PC-9 (cell line): ENCODE data around the gene NRDC. TPM values are rescaled to one million over a fixed set of nuclear protein-coding genes. Genes with fewer than 3 reads are reported as not detected.

Source experiments
- BruUV-seq: library from RNA; stranded (reverse); fragments of 400-500 nt; replicated peaks from 2 replicates; lab custom pipeline; 2021; lab: Mats Ljungman, UMichigan
- CTCF ChIA-PET: fragments of 300-600 bp; sonication (Branson Sonifier 250); formaldehyde crosslinking; loops from one replicate; lab custom pipeline; 2022; ENCODE audit warnings: antibody characterized with exemption; lab: Charles Lee
- POLR2A ChIA-PET: fragments of 300-600 bp; sonication (Branson Sonifier 250); formaldehyde crosslinking; loops from one replicate; lab custom pipeline; 2022; ENCODE audit warnings: antibody characterized with exemption; ENCODE audit not compliant: unreplicated experiment; lab: Charles Lee
- DNase-seq, 2 experiments: peaks; one replicate each; pipeline versions ENCODE4 v3.0.0 to v3.0.0-alpha.2; 2015 to 2022; ENCODE audit warnings: mixed read lengths in 1 of 2
- H2AFZ ChIP-seq: fragments of 200-600 bp; sonication (generic); 2 replicates; pipeline ENCODE4 v1.8.1; 2017; ENCODE audit warnings: antibody characterized with exemption
- H3F3A ChIP-seq: fragments of 200-600 bp; sonication (generic); 2 replicates; pipeline ENCODE4 v1.8.1; 2017; ENCODE audit warnings: antibody characterized with exemption, mild to moderate bottlenecking, low read depth; ENCODE audit not compliant: insufficient read depth
- H3K27ac ChIP-seq: fragments of 200-600 bp; sonication (generic); 2 replicates; pipeline ENCODE4 v1.6.1; 2016; ENCODE audit warnings: mixed run types
- H3K27me3 ChIP-seq: fragments of 200-600 bp; sonication (generic); 2 replicates; pipeline ENCODE4 v1.6.1; 2016; ENCODE audit warnings: low read depth, mixed run types; ENCODE audit not compliant: insufficient read depth
- H3K36me3 ChIP-seq: fragments of 200-600 bp; sonication (generic); 2 replicates; pipeline ENCODE4 v1.6.1; 2016; ENCODE audit warnings: low read depth, mixed run types
- H3K4me1 ChIP-seq: fragments of 200-600 bp; sonication (generic); replicated peaks from 2 replicates; pipeline ENCODE4 v1.6.1; 2016; ENCODE audit warnings: mixed run types; ENCODE audit not compliant: insufficient read depth
- H3K4me2 ChIP-seq: fragments of 200-600 bp; sonication (generic); 2 replicates; pipeline ENCODE4 v1.6.1; 2017; ENCODE audit warnings: mixed run types
- H3K4me3 ChIP-seq: fragments of 200-600 bp; sonication (generic); 2 replicates; pipeline ENCODE4 v1.6.1; 2016; ENCODE audit warnings: mixed run types
- H3K79me2 ChIP-seq: fragments of 200-600 bp; sonication (generic); 2 replicates; pipeline ENCODE4 v1.6.1; 2017; ENCODE audit warnings: low read depth, mixed run types
- H3K9me2 ChIP-seq: fragments of 200-600 bp; sonication (generic); 2 replicates; pipeline ENCODE4 v1.8.1; 2017; ENCODE audit warnings: mild to moderate bottlenecking; ENCODE audit not compliant: insufficient read depth
- H3K9me3 ChIP-seq: fragments of 200-600 bp; sonication (generic); 2 replicates; pipeline ENCODE4 v1.8.1; 2016; ENCODE audit warnings: low read depth; ENCODE audit not compliant: insufficient read depth
- H4K20me1 ChIP-seq: fragments of 200-600 bp; sonication (generic); 2 replicates; pipeline ENCODE4 v1.8.1; 2017; ENCODE audit not compliant: insufficient read depth
- EZH2 ChIP-seq: fragments of 200-600 bp; sonication (generic); IDR thresholded peaks from 2 replicates; pipeline ENCODE4 v1.8.0; 2017; ENCODE audit warnings: antibody characterized with exemption, low read depth
- intact Hi-C: fragments of 100-400 bp; cut with micrococcal nuclease; formaldehyde crosslinking; loops from one replicate; pipeline ENCODE4 v1.10.0; 2022; ENCODE audit not compliant: unreplicated experiment
- total RNA-seq: library from RNA; stranded (reverse); gene quantifications from 2 replicates; pipeline ENCODE4 v1.2.3, GENCODE V29; 2021
- TF ChIP-seq, protein P1 (sequence below): fragments of 200-600 bp; sonication (generic); conservative IDR thresholded peaks from 2 replicates; pipeline ENCODE4 v1.6.1; 2017; ENCODE audit warnings: mixed run types, antibody characterized with exemption, mild to moderate bottlenecking, moderate library complexity

Gene NRDC
- total RNA-seq, 1 experiment from 2014 or later = 219 TPM

DNA sequence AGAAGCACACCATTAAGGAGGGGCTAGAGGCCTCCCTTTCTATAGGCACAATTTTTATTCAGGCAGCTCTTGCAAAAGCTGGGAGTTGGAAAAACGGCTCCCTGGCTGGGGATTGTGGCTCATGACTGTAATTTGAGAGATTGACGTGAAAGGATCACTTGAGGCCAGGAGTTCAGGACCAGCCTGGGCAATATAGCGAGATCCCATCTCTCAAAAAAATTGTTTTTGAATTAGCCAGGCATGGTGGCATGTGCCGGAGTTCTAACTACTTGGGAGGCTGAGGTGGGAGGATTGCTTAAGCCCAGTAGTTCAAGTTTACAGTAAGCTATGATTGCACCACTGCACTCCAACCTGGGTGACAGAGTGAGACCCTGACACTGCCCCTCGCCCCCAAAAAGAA is 23.9 kb upstream of the NRDC start:
- TF ChIP-seq EZH2 = no peak
- no peak for DNase-seq
- no peaks in the 10 kb centered on the region for H3K36me3 ChIP-seq
- H3K27ac ChIP-seq = no peak overlapping the region
- no peaks in the 10 kb centered on the region for H3K9me2 ChIP-seq
- ChIA-PET CTCF (no interaction called here), POLR2A (interaction anchor here (0.6 kb wide), 1 partner anchor 831 kb away, joined by 3 read pairs; no protein-coding TSS in a partner anchor)
- H3K4me3 ChIP-seq = no peak overlapping the region
- peaks cover 7% of the 10 kb centered on the region; the same call in 1 of the 2 replicates for H3F3A ChIP-seq
- intact Hi-C loops = no loop called here
- no peaks in the 10 kb centered on the region for H3K27me3 ChIP-seq
- H3K9me3 ChIP-seq = no peaks in the 10 kb centered on the region
- H4K20me1 ChIP-seq = no peaks in the 10 kb centered on the region
- no peak overlapping the region for H2AFZ ChIP-seq
- H3K79me2 ChIP-seq = no peaks in the 10 kb centered on the region
- no TSS peak for BruUV-seq
- H3K4me2 ChIP-seq = no peak overlapping the region
- peaks cover 17% of the 10 kb centered on the region for H3K4me1 ChIP-seq

DNA sequence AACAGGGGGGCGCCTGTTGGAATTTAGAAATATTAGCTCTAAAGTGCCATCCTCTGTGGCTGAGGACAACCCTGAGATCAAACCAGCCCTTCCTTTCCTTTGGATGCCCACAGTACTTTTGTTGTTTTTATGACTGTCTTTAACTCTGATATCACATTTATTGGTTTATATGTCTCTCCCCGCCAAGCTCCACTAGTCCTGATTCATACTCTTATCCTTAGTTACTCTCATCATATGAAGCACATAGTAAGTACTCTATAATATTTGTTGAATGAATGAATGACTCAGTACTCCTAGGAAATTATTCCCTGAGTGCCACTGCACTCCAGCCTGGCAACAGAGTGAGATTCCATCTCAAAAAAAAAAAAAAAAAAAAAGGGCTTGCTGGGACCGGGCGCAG is 22.6 kb upstream of the NRDC start:
- DNase-seq = no peak
- TF ChIP-seq EZH2 = no peak
- TF ChIP-seq, protein P1, sequence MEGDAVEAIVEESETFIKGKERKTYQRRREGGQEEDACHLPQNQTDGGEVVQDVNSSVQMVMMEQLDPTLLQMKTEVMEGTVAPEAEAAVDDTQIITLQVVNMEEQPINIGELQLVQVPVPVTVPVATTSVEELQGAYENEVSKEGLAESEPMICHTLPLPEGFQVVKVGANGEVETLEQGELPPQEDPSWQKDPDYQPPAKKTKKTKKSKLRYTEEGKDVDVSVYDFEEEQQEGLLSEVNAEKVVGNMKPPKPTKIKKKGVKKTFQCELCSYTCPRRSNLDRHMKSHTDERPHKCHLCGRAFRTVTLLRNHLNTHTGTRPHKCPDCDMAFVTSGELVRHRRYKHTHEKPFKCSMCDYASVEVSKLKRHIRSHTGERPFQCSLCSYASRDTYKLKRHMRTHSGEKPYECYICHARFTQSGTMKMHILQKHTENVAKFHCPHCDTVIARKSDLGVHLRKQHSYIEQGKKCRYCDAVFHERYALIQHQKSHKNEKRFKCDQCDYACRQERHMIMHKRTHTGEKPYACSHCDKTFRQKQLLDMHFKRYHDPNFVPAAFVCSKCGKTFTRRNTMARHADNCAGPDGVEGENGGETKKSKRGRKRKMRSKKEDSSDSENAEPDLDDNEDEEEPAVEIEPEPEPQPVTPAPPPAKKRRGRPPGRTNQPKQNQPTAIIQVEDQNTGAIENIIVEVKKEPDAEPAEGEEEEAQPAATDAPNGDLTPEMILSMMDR = no peak
- BruUV-seq = no TSS peak
- intact Hi-C loops = no loop called here
- no peak overlapping the region for H3K4me2 ChIP-seq
- CTCF ChIA-PET = no interaction called here
- no peaks in the 10 kb centered on the region for H3K79me2 ChIP-seq
- H3K9me2 ChIP-seq = no peaks in the 10 kb centered on the region
- peaks cover 22% of the 10 kb centered on the region for H3K4me1 ChIP-seq
- peaks cover 7% of the 10 kb centered on the region; the same call in 1 of the 2 replicates for H3F3A ChIP-seq
- no peak overlapping the region for H3K4me3 ChIP-seq
- no peaks in the 10 kb centered on the region for H3K36me3 ChIP-seq
- no peak overlapping the region for H2AFZ ChIP-seq
- no peaks in the 10 kb centered on the region for H4K20me1 ChIP-seq
- no peak overlapping the region for H3K27ac ChIP-seq
- H3K27me3 ChIP-seq = no peaks in the 10 kb centered on the region
- POLR2A ChIA-PET = no interaction called here
- no peaks in the 10 kb centered on the region for H3K9me3 ChIP-seq

DNA sequence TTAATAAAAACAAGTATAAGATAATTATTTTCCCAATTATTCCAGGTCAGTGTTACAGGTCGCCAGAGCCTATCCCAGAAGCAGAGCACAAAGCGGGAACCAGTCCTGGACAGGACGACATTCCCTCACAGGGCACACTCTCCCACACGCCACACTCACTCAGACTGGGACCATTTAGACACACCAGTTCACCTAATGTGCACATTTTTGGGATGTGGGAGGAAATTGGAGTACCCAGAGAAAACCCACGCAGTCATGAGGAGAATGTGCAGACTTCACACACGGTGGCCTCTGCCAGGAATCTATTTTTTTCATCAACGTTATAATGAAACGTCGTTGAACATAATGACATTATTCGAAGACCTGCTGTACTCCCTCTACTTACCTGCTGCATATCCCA is 20.5 kb upstream of the NRDC start:
- Histone ChIP-seq H3K4me2 (no peak overlapping the region), H3K9me2 (no peaks in the 10 kb centered on the region), H3F3A (peaks cover 7% of the 10 kb centered on the region; the same call in 1 of the 2 replicates), H2AFZ (no peak overlapping the region), H4K20me1 (no peaks in the 10 kb centered on the region), H3K9me3 (no peaks in the 10 kb centered on the region), H3K27me3 (no peaks in the 10 kb centered on the region), H3K4me3 (no peak overlapping the region), H3K79me2 (no peaks in the 10 kb centered on the region), H3K4me1 (peaks cover 22% of the 10 kb centered on the region), H3K36me3 (no peaks in the 10 kb centered on the region), H3K27ac (no peak overlapping the region)
- no peak for TF ChIP-seq EZH2
- TF ChIP-seq, protein P1 = no peak
- DNase-seq = no peak
- POLR2A ChIA-PET = interaction anchor here (0.7 kb wide), 1 partner anchor 753 kb away, joined by 3 read pairs; no protein-coding TSS in a partner anchor
- CTCF ChIA-PET = no interaction called here
- no TSS peak for BruUV-seq
- intact Hi-C loops = loop anchor here (5.0 to 10.0 kb wide), 3 partner anchors 228 to 786 kb away; no protein-coding TSS in a partner anchor
